Type B pancreatic cell (in vitro differentiated cells): ENCODE data around the gene HLF. TPM values are rescaled to one million over a fixed set of nuclear protein-coding genes. Genes with fewer than 3 reads are reported as not detected.

ENCODE experiments used
- DNase-seq: peaks from one replicate; pipeline ENCODE4 v3.0.0; 2021; ENCODE audit warnings: mixed read lengths; ENCODE audit not compliant: unreplicated experiment; ENCODE audit errors: extremely low spot score
- H3K27ac Mint-ChIP-seq: 2 replicates; pipeline ENCODE4 v1.8.0; 2021; ENCODE audit warnings: mild to moderate bottlenecking, mixed read lengths
- H3K27me3 Mint-ChIP-seq: 2 replicates; pipeline ENCODE4 v1.8.0; 2021; ENCODE audit warnings: mixed read lengths
- H3K36me3 Mint-ChIP-seq: 2 replicates; pipeline ENCODE4 v1.8.0; 2021; ENCODE audit warnings: mixed read lengths
- H3K4me1 Mint-ChIP-seq: one replicate; pipeline ENCODE4 v1.8.0; 2021; ENCODE audit warnings: mixed read lengths; ENCODE audit not compliant: unreplicated experiment
- H3K4me3 Mint-ChIP-seq: 2 replicates; pipeline ENCODE4 v1.8.0; 2021; ENCODE audit warnings: mild to moderate bottlenecking, mixed read lengths
- H3K9me3 Mint-ChIP-seq: 2 replicates; pipeline ENCODE4 v1.8.0; 2021; ENCODE audit warnings: mixed read lengths
- total RNA-seq: library from RNA; stranded (reverse); gene quantifications from 2 replicates; pipeline ENCODE4 v1.2.1, GENCODE V29; 2021; ENCODE audit warnings: low replicate concordance
- TF ChIP-seq, protein P1 (sequence below): fragments of 200-600 bp; sonication (generic); conservative IDR thresholded peaks from 2 replicates; pipeline ENCODE4 v1.5.0; 2021; ENCODE audit warnings: antibody characterized with exemption, mild to moderate bottlenecking

Gene HLF
- total RNA-seq, 1 donor from 2014 or later = 2.6 TPM

DNA sequence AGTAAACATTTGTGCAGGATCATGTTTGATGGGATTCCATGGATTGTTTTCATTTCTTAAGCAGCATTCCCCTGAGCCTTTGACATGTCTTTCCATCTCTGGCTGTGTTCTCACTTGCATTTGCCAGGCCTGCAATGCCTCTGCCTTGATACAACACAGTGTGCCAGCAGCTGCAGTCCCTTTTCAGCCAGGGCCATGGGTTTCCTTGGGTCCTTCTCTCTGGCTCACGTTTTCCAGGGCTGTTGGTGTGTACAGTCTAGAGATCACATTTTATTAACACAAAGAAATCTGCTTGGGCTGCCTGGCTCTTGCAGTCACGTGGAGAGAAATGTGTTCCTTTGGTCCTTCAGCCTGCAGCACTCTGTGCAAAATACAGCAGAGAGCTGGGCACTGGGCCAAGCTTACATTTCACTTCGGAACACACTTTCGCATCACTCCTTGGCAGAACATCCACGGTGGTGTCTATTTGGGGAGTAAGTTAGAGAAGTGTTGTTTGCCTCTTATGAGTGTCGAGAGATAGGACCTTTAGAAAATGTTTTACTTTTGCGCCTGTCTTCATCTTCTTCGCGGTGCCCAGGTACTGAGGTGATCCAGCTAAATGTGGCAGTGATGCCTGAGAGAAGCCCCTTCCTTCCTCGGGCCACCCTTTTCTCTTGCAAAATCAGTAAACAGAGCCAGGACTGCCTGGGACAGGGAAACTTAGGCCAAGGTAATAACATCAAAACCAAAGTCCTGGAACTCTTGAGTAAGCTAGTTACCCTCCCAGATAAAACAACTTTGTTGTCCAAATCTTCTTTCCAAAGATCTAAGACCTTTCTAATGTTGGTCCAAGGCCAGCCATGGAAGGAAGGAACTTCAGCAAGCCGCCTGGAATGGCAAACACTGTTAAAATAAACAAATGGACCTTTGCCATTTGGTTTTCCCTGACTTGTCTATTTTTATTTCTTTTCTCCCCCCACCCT, 20.9 kb downstream of the HLF start:
- peaks cover 4% of the 10 kb centered on the region for H3K9me3 Mint-ChIP-seq
- no peaks in the 10 kb centered on the region for H3K27me3 Mint-ChIP-seq
- no peaks in the 10 kb centered on the region for H3K4me1 Mint-ChIP-seq
- H3K4me3 Mint-ChIP-seq = no peak overlapping the region
- no peaks in the 10 kb centered on the region for H3K36me3 Mint-ChIP-seq
- TF ChIP-seq, protein P1, sequence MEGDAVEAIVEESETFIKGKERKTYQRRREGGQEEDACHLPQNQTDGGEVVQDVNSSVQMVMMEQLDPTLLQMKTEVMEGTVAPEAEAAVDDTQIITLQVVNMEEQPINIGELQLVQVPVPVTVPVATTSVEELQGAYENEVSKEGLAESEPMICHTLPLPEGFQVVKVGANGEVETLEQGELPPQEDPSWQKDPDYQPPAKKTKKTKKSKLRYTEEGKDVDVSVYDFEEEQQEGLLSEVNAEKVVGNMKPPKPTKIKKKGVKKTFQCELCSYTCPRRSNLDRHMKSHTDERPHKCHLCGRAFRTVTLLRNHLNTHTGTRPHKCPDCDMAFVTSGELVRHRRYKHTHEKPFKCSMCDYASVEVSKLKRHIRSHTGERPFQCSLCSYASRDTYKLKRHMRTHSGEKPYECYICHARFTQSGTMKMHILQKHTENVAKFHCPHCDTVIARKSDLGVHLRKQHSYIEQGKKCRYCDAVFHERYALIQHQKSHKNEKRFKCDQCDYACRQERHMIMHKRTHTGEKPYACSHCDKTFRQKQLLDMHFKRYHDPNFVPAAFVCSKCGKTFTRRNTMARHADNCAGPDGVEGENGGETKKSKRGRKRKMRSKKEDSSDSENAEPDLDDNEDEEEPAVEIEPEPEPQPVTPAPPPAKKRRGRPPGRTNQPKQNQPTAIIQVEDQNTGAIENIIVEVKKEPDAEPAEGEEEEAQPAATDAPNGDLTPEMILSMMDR = no peak
- no peak overlapping the region for H3K27ac Mint-ChIP-seq
- no peak for DNase-seq

DNA sequence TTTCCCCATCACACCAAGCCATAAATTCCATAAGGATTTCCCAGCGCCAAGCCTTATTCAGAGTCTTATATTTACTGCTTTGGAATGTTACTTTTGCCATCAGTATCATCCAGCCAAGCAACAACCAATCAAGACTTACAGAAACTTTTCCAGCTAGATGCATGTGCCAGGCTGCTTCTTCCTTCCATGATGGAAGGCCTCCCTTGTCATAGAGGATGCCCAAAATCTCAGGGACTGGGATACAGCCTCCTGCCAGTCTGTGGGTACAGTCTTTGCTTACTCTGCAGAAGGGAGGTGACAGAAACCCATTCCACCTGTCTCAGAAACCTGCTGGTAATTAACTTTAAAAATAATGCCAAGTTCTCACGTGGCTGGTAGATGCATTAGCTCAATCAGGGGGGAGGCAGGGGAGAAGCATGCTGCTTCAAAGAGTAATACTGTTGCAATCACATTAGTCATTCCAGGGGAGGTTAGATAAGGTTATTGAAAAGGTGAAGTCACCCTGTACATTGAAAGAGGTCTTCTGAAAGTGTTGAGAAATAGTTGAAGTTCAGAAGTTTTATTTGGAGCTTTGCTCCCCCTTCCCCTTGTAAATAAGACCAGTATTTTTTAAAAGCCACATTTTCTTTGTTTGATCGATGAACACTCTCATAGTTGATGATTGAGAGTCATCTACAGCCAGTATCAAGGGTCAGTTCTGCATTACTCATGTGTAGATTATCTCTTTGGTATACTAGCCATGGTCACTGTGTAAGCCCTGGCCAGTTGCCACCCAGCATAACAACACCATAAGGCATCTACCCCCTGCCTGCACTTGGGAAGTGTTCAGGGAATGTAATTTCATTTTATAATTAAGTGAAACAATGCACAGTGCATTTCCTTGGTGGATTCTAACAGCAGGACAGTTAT, 22.2 kb downstream of the HLF start:
- Mint-ChIP-seq H3K4me3 (no peak overlapping the region), H3K27me3 (no peaks in the 10 kb centered on the region), H3K36me3 (no peaks in the 10 kb centered on the region), H3K27ac (peak overlapping the region; percentile 50), H3K4me1 (no peaks in the 10 kb centered on the region), H3K9me3 (peaks cover 10% of the 10 kb centered on the region)
- TF ChIP-seq, protein P1 = no peak
- DNase-seq = no peak

DNA sequence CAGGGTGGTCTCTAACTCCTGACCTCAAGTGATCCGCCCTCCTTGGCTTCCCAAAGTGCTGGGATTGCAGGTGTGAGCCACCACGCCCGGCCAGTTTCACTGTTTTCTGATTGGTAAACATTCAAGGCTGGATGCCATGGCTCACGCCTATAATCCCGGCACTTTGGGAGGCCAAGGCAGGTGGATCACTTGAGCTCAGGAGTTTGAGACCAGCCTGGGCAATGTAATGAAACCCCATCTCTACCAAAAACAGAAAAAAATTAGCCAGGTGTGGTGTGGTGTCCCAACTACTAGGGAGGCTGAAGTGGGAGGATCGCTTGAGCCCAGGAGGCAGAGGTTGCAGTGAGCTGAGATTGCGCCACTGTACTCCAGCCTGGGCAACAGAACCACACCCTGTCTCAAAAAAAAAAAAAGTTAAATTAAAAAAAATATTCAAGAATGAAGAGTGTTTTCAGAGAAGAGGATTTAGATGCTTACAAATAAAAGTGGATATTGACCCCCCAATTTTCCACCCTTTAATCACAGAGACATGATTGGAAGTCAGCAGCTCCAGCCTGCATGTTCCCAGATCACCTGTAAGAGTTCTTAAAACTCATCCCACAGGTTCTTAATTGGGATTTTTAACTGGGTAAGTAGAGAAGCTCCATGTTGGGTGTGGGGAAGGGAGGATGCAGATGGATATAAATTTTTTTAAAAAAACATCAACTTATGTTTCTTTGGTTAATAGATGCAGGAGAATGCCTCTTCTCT, 23.8 kb downstream of the HLF start:
- TF ChIP-seq, protein P1 = no peak
- H3K9me3 Mint-ChIP-seq = peaks cover 10% of the 10 kb centered on the region
- no peaks in the 10 kb centered on the region for H3K36me3 Mint-ChIP-seq
- no peak overlapping the region for H3K27ac Mint-ChIP-seq
- DNase-seq = no peak
- H3K4me3 Mint-ChIP-seq = no peak overlapping the region
- no peaks in the 10 kb centered on the region for H3K4me1 Mint-ChIP-seq
- no peaks in the 10 kb centered on the region for H3K27me3 Mint-ChIP-seq

DNA sequence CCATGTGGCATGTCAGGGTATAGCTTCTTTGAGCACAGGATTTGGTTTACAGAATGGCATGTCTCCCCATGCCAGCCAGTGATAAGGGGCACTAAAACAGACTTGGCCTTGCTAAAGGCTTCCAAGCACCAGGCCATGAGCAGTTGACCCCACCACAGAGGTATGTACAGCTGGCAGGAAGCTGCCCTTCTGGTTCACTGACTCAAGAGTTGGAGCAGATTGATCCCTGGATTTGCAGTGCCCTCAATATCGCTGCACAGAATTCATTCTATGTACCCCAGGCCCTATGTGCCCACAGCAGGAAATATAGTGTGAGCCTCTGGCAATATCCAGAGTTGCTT, 24.3 kb downstream of the HLF start:
- Mint-ChIP-seq H3K36me3 (no peaks in the 10 kb centered on the region), H3K4me1 (no peaks in the 10 kb centered on the region), H3K27me3 (no peaks in the 10 kb centered on the region), H3K9me3 (peaks cover 10% of the 10 kb centered on the region), H3K27ac (no peak overlapping the region), H3K4me3 (no peak overlapping the region)
- no peak for DNase-seq
- TF ChIP-seq, protein P1 = no peak

DNA sequence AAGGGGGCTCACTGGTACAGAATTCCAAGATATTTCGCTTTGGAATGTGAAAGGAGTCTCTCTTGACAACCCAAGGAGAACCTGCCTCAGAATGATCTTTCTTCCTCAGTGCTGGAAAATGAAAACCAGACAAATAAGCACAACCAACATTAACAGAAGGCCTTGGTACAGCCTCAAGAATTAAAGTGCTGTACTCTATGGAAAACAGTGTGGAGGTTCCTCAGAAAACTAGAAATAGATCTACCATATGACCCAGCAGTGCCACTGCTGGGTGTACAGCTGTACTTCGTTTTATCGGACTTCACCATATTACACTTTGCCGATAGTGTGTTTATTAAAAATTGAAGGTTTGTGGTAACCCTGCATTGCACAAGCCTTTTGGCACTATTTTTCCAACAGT, 25.2 kb downstream of the HLF start:
- no peaks in the 10 kb centered on the region for H3K4me1 Mint-ChIP-seq
- no peaks in the 10 kb centered on the region for H3K36me3 Mint-ChIP-seq
- TF ChIP-seq, protein P1 = no peak
- no peak overlapping the region for H3K27ac Mint-ChIP-seq
- H3K27me3 Mint-ChIP-seq = no peaks in the 10 kb centered on the region
- DNase-seq = no peak
- H3K4me3 Mint-ChIP-seq = no peak overlapping the region
- H3K9me3 Mint-ChIP-seq = peaks cover 10% of the 10 kb centered on the region
